ENCODE data around the gene TMEM92.

DNA sequence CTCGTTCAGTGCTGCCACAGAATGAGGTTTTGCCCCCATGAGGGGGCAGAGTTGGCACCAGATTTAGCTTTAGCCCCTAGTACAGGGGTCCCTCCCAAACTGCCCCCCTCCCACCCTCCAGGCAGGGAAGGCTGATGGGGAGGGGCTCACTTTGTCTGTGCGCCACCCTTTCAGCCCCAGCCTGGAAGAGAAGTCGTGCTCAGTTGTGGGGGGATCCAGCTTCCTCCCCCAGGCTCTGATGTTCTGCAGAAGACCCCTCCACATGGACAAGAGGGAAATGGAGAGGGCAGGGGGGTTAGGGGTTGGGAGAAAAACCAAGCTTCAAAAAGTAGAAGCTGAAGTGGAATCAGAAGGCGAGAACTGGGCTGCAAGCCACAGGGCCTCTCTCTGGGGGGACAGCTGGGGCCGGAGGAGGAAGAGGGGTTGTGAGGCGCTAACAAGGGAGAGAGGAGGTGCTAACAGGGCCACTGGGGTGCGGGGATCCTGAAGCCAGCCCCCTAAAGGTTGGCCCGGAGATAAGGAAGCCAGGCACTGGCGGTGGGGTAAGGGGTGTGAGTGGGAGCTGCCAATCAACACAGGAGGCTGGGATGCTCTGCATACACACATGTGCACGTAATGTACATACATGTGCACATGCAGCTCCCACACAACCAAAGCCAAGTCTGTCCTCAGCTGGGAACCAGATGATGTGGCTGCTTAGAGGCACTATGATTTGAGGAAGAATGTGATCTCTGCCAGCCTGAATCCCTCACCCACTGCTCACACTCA, 7.0 kb upstream of the TMEM92 start:
- TF ChIP-seq, protein P1, sequence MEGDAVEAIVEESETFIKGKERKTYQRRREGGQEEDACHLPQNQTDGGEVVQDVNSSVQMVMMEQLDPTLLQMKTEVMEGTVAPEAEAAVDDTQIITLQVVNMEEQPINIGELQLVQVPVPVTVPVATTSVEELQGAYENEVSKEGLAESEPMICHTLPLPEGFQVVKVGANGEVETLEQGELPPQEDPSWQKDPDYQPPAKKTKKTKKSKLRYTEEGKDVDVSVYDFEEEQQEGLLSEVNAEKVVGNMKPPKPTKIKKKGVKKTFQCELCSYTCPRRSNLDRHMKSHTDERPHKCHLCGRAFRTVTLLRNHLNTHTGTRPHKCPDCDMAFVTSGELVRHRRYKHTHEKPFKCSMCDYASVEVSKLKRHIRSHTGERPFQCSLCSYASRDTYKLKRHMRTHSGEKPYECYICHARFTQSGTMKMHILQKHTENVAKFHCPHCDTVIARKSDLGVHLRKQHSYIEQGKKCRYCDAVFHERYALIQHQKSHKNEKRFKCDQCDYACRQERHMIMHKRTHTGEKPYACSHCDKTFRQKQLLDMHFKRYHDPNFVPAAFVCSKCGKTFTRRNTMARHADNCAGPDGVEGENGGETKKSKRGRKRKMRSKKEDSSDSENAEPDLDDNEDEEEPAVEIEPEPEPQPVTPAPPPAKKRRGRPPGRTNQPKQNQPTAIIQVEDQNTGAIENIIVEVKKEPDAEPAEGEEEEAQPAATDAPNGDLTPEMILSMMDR (conservative IDR thresholded peaks at IDR 0.05; ENCODE audit: low read depth, low read length), result no peak
- TF ChIP-seq EZH2 (IDR thresholded peaks at IDR 0.05; ENCODE audit: low read length, unreplicated experiment), result no peak
- no peak for TF ChIP-seq EZH2phosphoT487 (IDR thresholded peaks at IDR 0.05; ENCODE audit: borderline replicate concordance, low read length)
